Left ventricle myocardium inferior (tissue), 1 donor: Measurements from ENCODE around the gene PPARGC1A. TPM values are rescaled to one million over a fixed set of nuclear protein-coding genes. Genes with fewer than 3 reads are reported as not detected.

Source experiments
- DNase-seq: peaks from one replicate; pipeline ENCODE4 v3.0.0-alpha.2; 2020
- H3K27ac ChIP-seq: fragments of 200-600 bp; replicated peaks from 2 replicates; pipeline ENCODE4 v1.8.0; 2021
- H3K27me3 ChIP-seq: fragments of 200-600 bp; 2 replicates; pipeline ENCODE4 v1.8.0; 2021; ENCODE audit warnings: low read depth
- H3K36me3 ChIP-seq: fragments of 200-600 bp; 2 replicates; pipeline ENCODE4 v1.8.0; 2021
- H3K4me1 ChIP-seq: fragments of 200-600 bp; 2 replicates; pipeline ENCODE4 v1.8.0; 2021
- H3K4me3 ChIP-seq: fragments of 200-600 bp; 2 replicates; pipeline ENCODE4 v1.8.0; 2021; ENCODE audit warnings: mild to moderate bottlenecking, moderate library complexity
- H3K9me3 ChIP-seq: fragments of 200-600 bp; replicated peaks from 2 replicates; pipeline ENCODE4 v1.8.0; 2021
- intact Hi-C: fragments of 100-400 bp; cut with micrococcal nuclease; formaldehyde crosslinking; loops from one replicate; pipeline ENCODE4 v1.11.0; 2022
- total RNA-seq: library from RNA; stranded (reverse); fragmentation: NEBNext Ultra II Directional; extraction: Animal tissue kit (Norgen Biotek cat#: 25700); gene quantifications from one replicate; pipeline ENCODE4 v1.2.1, GENCODE V29; 2021
- TF ChIP-seq, protein P1 (sequence below): fragments of 200-600 bp; IDR thresholded peaks from 2 replicates; pipeline ENCODE4 v1.8.0; 2021; ENCODE audit warnings: antibody characterized with exemption, mild to moderate bottlenecking, borderline replicate concordance
- donor health status: DM: no; HTN: yes; CAD: no; lungs with severe emphysema.

Gene PPARGC1A
- total RNA-seq, 1 donor from 2014 or later: 108 TPM

- Histone ChIP-seq H3K27ac (no peak overlapping the region), H3K9me3 (no peaks in the 10 kb centered on the region), H3K27me3 (no peaks in the 10 kb centered on the region), H3K4me3 (no peak overlapping the region), H3K4me1 (peaks cover 34% of the 10 kb centered on the region), H3K36me3 (no peaks in the 10 kb centered on the region)
- no peak for DNase-seq
- TF ChIP-seq, protein P1, sequence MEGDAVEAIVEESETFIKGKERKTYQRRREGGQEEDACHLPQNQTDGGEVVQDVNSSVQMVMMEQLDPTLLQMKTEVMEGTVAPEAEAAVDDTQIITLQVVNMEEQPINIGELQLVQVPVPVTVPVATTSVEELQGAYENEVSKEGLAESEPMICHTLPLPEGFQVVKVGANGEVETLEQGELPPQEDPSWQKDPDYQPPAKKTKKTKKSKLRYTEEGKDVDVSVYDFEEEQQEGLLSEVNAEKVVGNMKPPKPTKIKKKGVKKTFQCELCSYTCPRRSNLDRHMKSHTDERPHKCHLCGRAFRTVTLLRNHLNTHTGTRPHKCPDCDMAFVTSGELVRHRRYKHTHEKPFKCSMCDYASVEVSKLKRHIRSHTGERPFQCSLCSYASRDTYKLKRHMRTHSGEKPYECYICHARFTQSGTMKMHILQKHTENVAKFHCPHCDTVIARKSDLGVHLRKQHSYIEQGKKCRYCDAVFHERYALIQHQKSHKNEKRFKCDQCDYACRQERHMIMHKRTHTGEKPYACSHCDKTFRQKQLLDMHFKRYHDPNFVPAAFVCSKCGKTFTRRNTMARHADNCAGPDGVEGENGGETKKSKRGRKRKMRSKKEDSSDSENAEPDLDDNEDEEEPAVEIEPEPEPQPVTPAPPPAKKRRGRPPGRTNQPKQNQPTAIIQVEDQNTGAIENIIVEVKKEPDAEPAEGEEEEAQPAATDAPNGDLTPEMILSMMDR: no peak
- intact Hi-C loops: no loop called here
Measured at GRCh38 chr4:23902222-23902804, 12.5 kb upstream of the PPARGC1A start.

GRCh38 chr4:23900636-23901035 is 10.8 kb upstream of the PPARGC1A start:
- H3K27me3 ChIP-seq: no peaks in the 10 kb centered on the region
- H3K36me3 ChIP-seq: no peaks in the 10 kb centered on the region
- no peak for DNase-seq
- intact Hi-C loops: no loop called here
- H3K9me3 ChIP-seq: no peaks in the 10 kb centered on the region
- TF ChIP-seq, protein P1: no peak
- H3K4me3 ChIP-seq: no peak overlapping the region
- H3K4me1 ChIP-seq: peaks cover 30% of the 10 kb centered on the region
- H3K27ac ChIP-seq: no peak overlapping the region

DNA sequence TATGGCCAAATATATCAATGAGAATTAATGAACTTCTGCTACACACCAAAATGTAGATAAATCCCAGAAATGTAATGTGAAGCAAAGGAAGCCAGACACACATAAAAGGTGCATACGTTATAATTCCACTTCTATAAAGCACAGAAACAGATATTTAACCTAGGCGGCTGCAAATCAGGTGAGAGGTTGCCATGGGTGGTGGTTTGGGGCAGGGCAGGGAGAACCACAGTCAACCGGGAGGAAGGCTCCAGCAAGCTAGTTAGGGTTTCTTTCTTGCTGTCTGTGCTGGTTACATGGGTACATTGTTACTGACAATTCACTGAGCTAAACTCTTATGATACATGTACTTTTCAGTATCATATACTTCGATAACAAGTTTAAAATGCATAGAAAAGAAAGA is 9.7 kb upstream of the PPARGC1A start:
- TF ChIP-seq, protein P1: no peak
- intact Hi-C loops: no loop called here
- DNase-seq: no peak
- no peaks in the 10 kb centered on the region for H3K36me3 ChIP-seq
- peaks cover 20% of the 10 kb centered on the region for H3K4me1 ChIP-seq
- H3K9me3 ChIP-seq: no peaks in the 10 kb centered on the region
- H3K27me3 ChIP-seq: no peaks in the 10 kb centered on the region
- no peak overlapping the region for H3K4me3 ChIP-seq
- H3K27ac ChIP-seq: no peak overlapping the region

GRCh38 chr4:23897564-23898109 is 7.8 kb upstream of the PPARGC1A start:
- Histone ChIP-seq H3K9me3 (no peaks in the 10 kb centered on the region), H3K4me3 (no peak overlapping the region), H3K27me3 (no peaks in the 10 kb centered on the region), H3K36me3 (no peaks in the 10 kb centered on the region), H3K4me1 (peaks cover 8% of the 10 kb centered on the region), H3K27ac (no peak overlapping the region)
- intact Hi-C loops: no loop called here
- TF ChIP-seq, protein P1: no peak
- DNase-seq: no peak

- no peaks in the 10 kb centered on the region for H3K9me3 ChIP-seq
- TF ChIP-seq, protein P1: no peak
- H3K27ac ChIP-seq: no peak overlapping the region
- no peak for DNase-seq
- no peaks in the 10 kb centered on the region for H3K27me3 ChIP-seq
- peaks cover 39% of the 10 kb centered on the region for H3K4me1 ChIP-seq
- intact Hi-C loops: no loop called here
- H3K36me3 ChIP-seq: no peaks in the 10 kb centered on the region
- no peak overlapping the region for H3K4me3 ChIP-seq
Measured at GRCh38 chr4:23894021-23894420, 4.2 kb upstream of the PPARGC1A start.
